Activated CD4-positive, alpha-beta T cell treated with anti-CD3 and anti-CD28 coated beads, Interleukin-2, amount 50 U/mL, for 16 hours (primary cell): ENCODE measurements around the gene ACACA.
A peak's percentile ranks its signal among the peaks of the same experiment; 100 is the strongest.

Source experiments
- DNase-seq: peaks from one replicate; pipeline ENCODE4 v3.0.0-alpha.2; 2020

Gene ACACA

GRCh38 chr17:37284191-37284590, 122.4 kb downstream of the ACACA start:
- no peak for DNase-seq

GRCh38 chr17:37283414-37283961, 123.1 kb downstream of the ACACA start:
- no peak for DNase-seq

GRCh38 chr17:37280841-37281240, 125.8 kb downstream of the ACACA start:
- no peak for DNase-seq

GRCh38 chr17:37278247-37278894, 128.3 kb downstream of the ACACA start:
- DNase-seq = no peak

- no peak for DNase-seq
Observed at GRCh38 chr17:37276475-37276874, 130.2 kb downstream of the ACACA start.

- no peak for DNase-seq
Observed at GRCh38 chr17:37274461-37274860, 132.2 kb downstream of the ACACA start.

GRCh38 chr17:37273409-37274051, 133.1 kb downstream of the ACACA start:
- no peak for DNase-seq

- DNase-seq = no peak
Observed at GRCh38 chr17:37265446-37266173, 141.0 kb downstream of the ACACA start.

- no peak for DNase-seq
Observed at GRCh38 chr17:37261286-37261685, 145.3 kb downstream of the ACACA start.

- no peak for DNase-seq
Observed at GRCh38 chr17:37259030-37259735, 147.5 kb downstream of the ACACA start.

GRCh38 chr17:37256627-37257026, 150.0 kb downstream of the ACACA start:
- DNase-seq = no peak

- no peak for DNase-seq
Observed at GRCh38 chr17:37255432-37255831, 151.2 kb downstream of the ACACA start.

- no peak for DNase-seq
Observed at GRCh38 chr17:37247825-37248224, 158.8 kb downstream of the ACACA start.

- DNase-seq = no peak
Observed at GRCh38 chr17:37246085-37246484, 160.6 kb downstream of the ACACA start.

- DNase-seq = no peak
Observed at GRCh38 chr17:37240381-37240780, 166.3 kb downstream of the ACACA start.

GRCh38 chr17:37239690-37240334, 166.8 kb downstream of the ACACA start:
- peak; percentile 24 for DNase-seq

- no peak for DNase-seq
Observed at GRCh38 chr17:37234106-37234505, 172.5 kb downstream of the ACACA start.

GRCh38 chr17:37233036-37233435, 173.6 kb downstream of the ACACA start:
- no peak for DNase-seq

GRCh38 chr17:37231887-37232286, 174.7 kb downstream of the ACACA start:
- no peak for DNase-seq

- DNase-seq = no peak
Observed at GRCh38 chr17:37230633-37231032, 176.0 kb downstream of the ACACA start.

GRCh38 chr17:37225465-37225864, 181.2 kb downstream of the ACACA start:
- no peak for DNase-seq

GRCh38 chr17:37221865-37222264, 184.8 kb downstream of the ACACA start:
- DNase-seq = no peak

- peak; percentile 4 for DNase-seq
Observed at GRCh38 chr17:37220607-37220953, 186.1 kb downstream of the ACACA start.
